HepG2 (cell line): Measurements from ENCODE around the gene HOXD3. TPM values are rescaled to one million over a fixed set of nuclear protein-coding genes. Genes with fewer than 3 reads are reported as not detected.

ENCODE experiments used
- ARHGAP35 ChIP-seq: sonication (generic); formaldehyde crosslinking; IDR thresholded peaks from 2 replicates; pipeline ENCODE4 v1.9.0; 2022; ENCODE audit warnings: mild to moderate bottlenecking, inconsistent platforms, moderate library complexity, missing genetic modification reagents, borderline replicate concordance
- BCL6 ChIP-seq: IDR thresholded peaks from 2 replicates; pipeline ENCODE4 v1.6.1; 2016; ENCODE audit warnings: missing genetic modification reagents, missing compliant biosample characterization
- CENPT ChIP-seq: sonication (generic); formaldehyde crosslinking; IDR thresholded peaks from 2 replicates; pipeline ENCODE4 v1.8.0; 2022; ENCODE audit warnings: low read depth, mild to moderate bottlenecking, moderate library complexity, missing genetic modification reagents
- HBP1 ChIP-seq: IDR thresholded peaks from 2 replicates; pipeline ENCODE4 v1.6.1; 2016; ENCODE audit warnings: low read depth, control low read depth
- HNF1B ChIP-seq: sonication (generic); formaldehyde crosslinking; IDR thresholded peaks from 2 replicates; pipeline ENCODE4 v1.5.1; 2020; ENCODE audit warnings: mild to moderate bottlenecking, moderate library complexity, missing genetic modification reagents
- HNRNPK ChIP-seq: fragments of 200-400 bp; formaldehyde crosslinking; IDR thresholded peaks from 2 replicates; pipeline ENCODE4 v1.6.1; 2018; ENCODE audit warnings: low read length, low read depth, moderate library complexity, mild to moderate bottlenecking; ENCODE audit not compliant: poor library complexity, severe bottlenecking
- MIER3 ChIP-seq: IDR thresholded peaks from 2 replicates; pipeline ENCODE4 v1.6.1; 2016; ENCODE audit warnings: missing compliant biosample characterization, borderline replicate concordance
- MYNN ChIP-seq: sonication (generic); formaldehyde crosslinking; IDR thresholded peaks from 2 replicates; pipeline ENCODE4 v1.4.0; 2020; ENCODE audit warnings: mild to moderate bottlenecking, low read depth, missing genetic modification reagents
- PRDM4 ChIP-seq: sonication (generic); formaldehyde crosslinking; IDR thresholded peaks from 2 replicates; pipeline ENCODE4 v1.9.0; 2021; ENCODE audit warnings: missing genetic modification reagents, borderline replicate concordance
- SAFB2 ChIP-seq: sonication (generic); formaldehyde crosslinking; IDR thresholded peaks from 2 replicates; pipeline ENCODE4 v1.5.1; 2020; ENCODE audit warnings: missing genetic modification reagents, low read depth, mild to moderate bottlenecking, borderline replicate concordance
- SNAI1 ChIP-seq: sonication (generic); formaldehyde crosslinking; IDR thresholded peaks from 2 replicates; pipeline ENCODE4 v1.5.0; 2020; ENCODE audit warnings: mild to moderate bottlenecking, missing genetic modification reagents, borderline replicate concordance
- SNRNP70 ChIP-seq: fragments of 200-400 bp; formaldehyde crosslinking; IDR thresholded peaks from 2 replicates; pipeline ENCODE4 v1.6.1; 2017; ENCODE audit warnings: mild to moderate bottlenecking, low read depth, low read length, moderate library complexity
- XBP1 ChIP-seq: sonication (generic); formaldehyde crosslinking; IDR thresholded peaks from 2 replicates; pipeline ENCODE4 v1.5.0; 2020; ENCODE audit warnings: missing genetic modification reagents
- YEATS4 ChIP-seq: sonication (generic); formaldehyde crosslinking; IDR thresholded peaks from 2 replicates; pipeline ENCODE4 v1.4.0; 2020; ENCODE audit warnings: missing genetic modification reagents, borderline replicate concordance
- ZBTB44 ChIP-seq: sonication (generic); formaldehyde crosslinking; IDR thresholded peaks from 2 replicates; pipeline ENCODE4 v1.4.0; 2020; ENCODE audit warnings: missing genetic modification reagents
- ZFP62 ChIP-seq: sonication (generic); formaldehyde crosslinking; IDR thresholded peaks from 2 replicates; pipeline ENCODE4 v1.4.0; 2020; ENCODE audit warnings: missing genetic modification reagents
- ZNF180 ChIP-seq: sonication (generic); formaldehyde crosslinking; IDR thresholded peaks from 2 replicates; pipeline ENCODE4 v1.4.0; 2020; ENCODE audit warnings: low read depth, missing genetic modification reagents, borderline replicate concordance
- ZNF253 ChIP-seq: sonication (generic); formaldehyde crosslinking; IDR thresholded peaks from 2 replicates; pipeline ENCODE4 v1.8.0; 2022; ENCODE audit warnings: mild to moderate bottlenecking, missing genetic modification reagents, borderline replicate concordance
- ZNF256 ChIP-seq: sonication (generic); formaldehyde crosslinking; conservative IDR thresholded peaks from 2 replicates; pipeline ENCODE4 v1.4.0; 2020; ENCODE audit warnings: missing genetic modification reagents
- ZNF556 ChIP-seq: sonication (generic); formaldehyde crosslinking; IDR thresholded peaks from 2 replicates; pipeline ENCODE4 v1.4.0; 2020; ENCODE audit warnings: mild to moderate bottlenecking, missing genetic modification reagents, borderline replicate concordance
- ZNF614 ChIP-seq: IDR thresholded peaks from 2 replicates; pipeline ENCODE4 v1.6.1; 2018; ENCODE audit warnings: missing biosample characterization, missing genetic modification reagents, inconsistent platforms, borderline replicate concordance
- polyA plus RNA-seq, 8 experiments: library from polyadenylated mRNA; depleted of rRNA in 3 of 8; stranded (reverse) in 7 of 8; unstranded in 1 of 8; fragments of >200 nt; fragmentation: Illumina TruSeq in 4 of 8; extraction: Trizol in 4 of 8; gene quantifications; 2 replicates each; pipeline versions ENCODE4 v1.2.1 to v1.2.3, GENCODE V29; 2011 to 2016; ENCODE audit warnings: low read depth in 4 of 8, missing spikeins in 1 of 8, mixed read lengths in 1 of 8; ENCODE audit not compliant: insufficient read depth in 1 of 8
- total RNA-seq, 5 experiments: library from RNA; depleted of rRNA; stranded (reverse); fragments of >200 nt; fragmentation: Illumina TruSeq; extraction: Trizol; gene quantifications; 2 replicates each; pipeline ENCODE4 v1.2.3, GENCODE V29; 2016; ENCODE audit warnings: low read depth in 1 of 5

The HOXD3 gene
- total and polyA plus RNA-seq, 2 of the 13 experiments (the other 11 are each of a cell fraction or from before 2014, with no cell fraction given), result 0.05 to 0.09 TPM

GRCh38 chr2:176140513-176141317 is 16.4 kb upstream of the HOXD3 start (continued):
- TF ChIP-seq ZNF180 (CRISPR knock-in tag), result no peak
- no peak for TF ChIP-seq BCL6 (CRISPR knock-in tag)
- no peak for TF ChIP-seq HNRNPK
- TF ChIP-seq HBP1, result 0 out of 2 replicates have a peak, but pooled peaks have one; percentile 44
- peak; percentile 88; the same call in 1 of the 2 replicates for TF ChIP-seq ARHGAP35 (CRISPR knock-in tag)
- no peak for TF ChIP-seq SNRNP70
- TF ChIP-seq HNF1B (CRISPR knock-in tag), result peak; percentile 89
- TF ChIP-seq YEATS4 (CRISPR knock-in tag), result no peak; the same call in 1 of the 2 replicates
- TF ChIP-seq ZNF614, result peak; percentile 85
- TF ChIP-seq ZNF556 (CRISPR knock-in tag), result peak; percentile 83
- TF ChIP-seq SAFB2 (CRISPR knock-in tag), result 0 out of 2 replicates have a peak, but pooled peaks have one; percentile 32
- TF ChIP-seq ZNF253 (CRISPR knock-in tag), result no peak
- peak; percentile 36; the same call in 1 of the 2 replicates for TF ChIP-seq SNAI1 (CRISPR knock-in tag)
- TF ChIP-seq CENPT, result 0 out of 2 replicates have a peak, but pooled peaks have one; percentile 58
- peak; percentile 69; the same call in 1 of the 2 replicates for TF ChIP-seq MYNN
- TF ChIP-seq ZNF256, result no peak
- no peak; the same call in 1 of the 2 replicates for TF ChIP-seq MIER3 (CRISPR knock-in tag)
- no peak for TF ChIP-seq PRDM4 (CRISPR knock-in tag)
- TF ChIP-seq ZBTB44 (CRISPR knock-in tag), result no peak
- no peak for TF ChIP-seq ZFP62 (CRISPR knock-in tag)
- no peak for TF ChIP-seq XBP1 (CRISPR knock-in tag)
